ENCODE data around the gene OR10H4.

GRCh38 chr19:15992014-15992413 is 43.2 kb downstream of the OR10H4 start:
- TF ChIP-seq CTCF (IDR thresholded peaks at IDR 0.05) (no peak), POLR2A (IDR thresholded peaks at IDR 0.05) (no peak)
